Spleen (tissue), 11 donors: ENCODE results near the gene ZNF90. TPM values are rescaled to one million over a fixed set of nuclear protein-coding genes. Genes with fewer than 3 reads are reported as not detected.
"Not testable (repeated sequence)": the region's sequence is repeated elsewhere in the genome, so short reads cannot be mapped to it uniquely, and the experiment has no call there.

Experiments used
- DNase-seq: peaks from one replicate; pipeline ENCODE4 v3.0.0-alpha.2; 2020
- H3K27ac ChIP-seq, 8 donors: fragments of 200-600 bp; sonication (generic) in 7 of 8; 1 replicate in 4 of 8; 2 replicates in 4 of 8; pipeline versions ENCODE4 v1.5.0 to v1.8.0; 2016 to 2021; ENCODE audit warnings: inconsistent platforms in 4 of 8, mild to moderate bottlenecking in 4 of 8, moderate library complexity in 1 of 8
- H3K27me3 ChIP-seq, 7 donors: fragments of 200-600 bp; sonication (generic) in 6 of 7; replicated peaks in 1 of 7; 1 replicate in 4 of 7; 2 replicates in 3 of 7; pipeline versions ENCODE4 v1.5.0 to v1.8.0; 2016 to 2021; ENCODE audit warnings: inconsistent platforms in 3 of 7, mild to moderate bottlenecking in 1 of 7
- H3K36me3 ChIP-seq, 6 donors: fragments of 200-600 bp; sonication (generic) in 5 of 6; 1 replicate in 4 of 6; 2 replicates in 2 of 6; pipeline versions ENCODE4 v1.5.0 to v1.8.0; 2016 to 2021; ENCODE audit warnings: inconsistent platforms in 2 of 6
- H3K4me1 ChIP-seq, 6 donors: fragments of 200-600 bp; sonication (generic) in 5 of 6; 1 replicate in 3 of 6; 2 replicates in 3 of 6; pipeline versions ENCODE4 v1.5.0 to v1.8.0; 2016 to 2021; ENCODE audit warnings: inconsistent platforms in 3 of 6
- H3K4me3 ChIP-seq, 8 donors: fragments of 200-600 bp; sonication (generic) in 7 of 8; 1 replicate in 4 of 8; 2 replicates in 4 of 8; pipeline versions ENCODE4 v1.5.0 to v1.8.0; 2016 to 2021; ENCODE audit warnings: inconsistent platforms in 4 of 8, mild to moderate bottlenecking in 4 of 8, moderate library complexity in 2 of 8
- H3K9me3 ChIP-seq, 8 donors: fragments of 200-600 bp; sonication (generic) in 7 of 8; 1 replicate in 4 of 8; 2 replicates in 4 of 8; pipeline versions ENCODE4 v1.5.0 to v1.8.0; 2016 to 2021; ENCODE audit warnings: inconsistent platforms in 4 of 8
- CTCF ChIP-seq, 11 experiments: fragments of 200-600 bp in 7 of 11; fragments of 450-650 bp in 4 of 11; sonication (generic) in 4 of 11; IDR thresholded peaks in 8 of 11; conservative IDR thresholded peaks in 3 of 11; 1 replicate in 7 of 11; 2 replicates in 4 of 11; pipeline versions ENCODE4 v1.4.0 to v1.8.0; 2016 to 2021; ENCODE audit warnings: antibody characterized with exemption in 11 of 11, inconsistent platforms in 4 of 11, mild to moderate bottlenecking in 1 of 11
- POLR2A ChIP-seq, 3 donors: fragments of 450-650 bp; IDR thresholded peaks; one replicate each; pipeline ENCODE4 v1.5.1; 2017; ENCODE audit warnings: antibody characterized with exemption in 3 of 3, mild to moderate bottlenecking in 1 of 3
- POLR2AphosphoS5 ChIP-seq, 3 donors: sonication (generic); formaldehyde crosslinking; IDR thresholded peaks; one replicate each; pipeline ENCODE4 v1.5.1; 2017; ENCODE audit warnings: antibody characterized with exemption in 3 of 3
- WGBS, 5 donors: extraction: QIAGEN DNeasy Blood & Tissue Kit in 3 of 5; methylation state at CpG; one replicate each; pipeline versions ENCODE4 v1.1.5 to v1.1.7; 2013 to 2018; 5-methylcytosine and 5-hydroxymethylcytosine counted together
- intact Hi-C: fragments of 100-400 bp; cut with DNase I; formaldehyde crosslinking; loops from one replicate; pipeline ENCODE4 v1.15.0; 2023; ENCODE audit warnings: low total_unique reads
- polyA plus RNA-seq, 3 donors: library from polyadenylated mRNA; stranded (reverse); fragments of 200-250 nt; gene quantifications; one replicate each; pipeline ENCODE4 v1.2.1, GENCODE V29; 2013
- total RNA-seq, 7 donors: library from RNA; depleted of rRNA in 3 of 7; stranded (reverse); fragments of >200 nt in 3 of 7; fragmentation: NEBNext Ultra II Directional in 4 of 7; extraction: Animal tissue kit (Norgen Biotek cat#: 25700) in 4 of 7; gene quantifications; one replicate each; pipeline versions ENCODE4 v1.1.0 to v1.2.1, GENCODE V29; 2016 to 2021
- donor health status: healthy with polysubstance abuse.
- donor health status: DM: no; HTN: no; CAD: no; lungs with moderate emphysema.
- donor health status: DM: no; HTN: no; CAD: no.
- donor health status: Bipolar disorder and iron deficiency.
- donor health status: healthy.
- donor health status: DM: no; HTN: no; CAD: no.
- donor health status: DM: yes; HTN: yes; CAD: no.

The ZNF90 gene
- total and polyA plus RNA-seq, 10 donors: 2.7 to 12.3 (median 4.6) TPM

- peak overlapping the region; percentile 48 to 91 (median 62) for H3K4me3 ChIP-seq
- H3K4me1 ChIP-seq: peaks cover 0 to 13% (median 4%) of the 10 kb centered on the region in 6 donors
- TF ChIP-seq POLR2AphosphoS5 (IDR thresholded peaks at IDR 0.05) (peak; percentile 84 to 85 (median 85)), CTCF (IDR thresholded peaks at IDR 0.05 in 8 of 11, conservative IDR thresholded peaks at IDR 0.05 in 3 of 11) (peak in 2 of 11 experiments; percentile 11 to 22), POLR2A (IDR thresholded peaks at IDR 0.05) (no peak)
- peaks cover 0 to 18% (median 0%) of the 10 kb centered on the region in 8 donors for H3K9me3 ChIP-seq
- no peaks in the 10 kb centered on the region for H3K27me3 ChIP-seq
- peak overlapping the region; percentile 21 to 87 (median 74) for H3K27ac ChIP-seq
- H3K36me3 ChIP-seq: no peaks in the 10 kb centered on the region
- intact Hi-C loops: no loop called here
- DNase-seq: peak; percentile 92
- 0 to 1% (median 1%) methylated on average over 15 to 43 of the region's 43 CpGs for WGBS, 5 donors
Measured at GRCh38 chr19:20051841-20052768, 25.7 kb upstream of the ZNF90 start.

GRCh38 chr19:20058738-20059137 is 19.1 kb upstream of the ZNF90 start:
- H3K36me3 ChIP-seq, H3K9me3 ChIP-seq, intact Hi-C loops, H3K4me3 ChIP-seq, H3K27ac ChIP-seq, H3K4me1 ChIP-seq, DNase-seq, H3K27me3 ChIP-seq: not testable (repeated sequence)

GRCh38 chr19:20060282-20060681 is 17.5 kb upstream of the ZNF90 start:
- no peak for TF ChIP-seq POLR2A (IDR thresholded peaks at IDR 0.05)
- no peak for TF ChIP-seq POLR2AphosphoS5 (IDR thresholded peaks at IDR 0.05)
- TF ChIP-seq CTCF (IDR thresholded peaks at IDR 0.05 in 8 of 11, conservative IDR thresholded peaks at IDR 0.05 in 3 of 11): no peak
- intact Hi-C loops: no loop called here
- no peak overlapping the region for H3K27ac ChIP-seq
- no peaks in the 10 kb centered on the region for H3K27me3 ChIP-seq
- H3K9me3 ChIP-seq: peaks cover 0 to under 1% (median 0%) of the 10 kb centered on the region in 8 donors
- DNase-seq: no peak
- H3K36me3 ChIP-seq: no peaks in the 10 kb centered on the region
- H3K4me1 ChIP-seq: no peaks in the 10 kb centered on the region
- H3K4me3 ChIP-seq: no peak overlapping the region
- WGBS, 5 donors: 53 to 72% (median 67%) methylated on average over 1 of the region's 1 CpG

- DNase-seq: no peak
- H3K4me3 ChIP-seq: no peak overlapping the region
- TF ChIP-seq POLR2A (IDR thresholded peaks at IDR 0.05) (no peak), POLR2AphosphoS5 (IDR thresholded peaks at IDR 0.05) (no peak), CTCF (IDR thresholded peaks at IDR 0.05 in 8 of 11, conservative IDR thresholded peaks at IDR 0.05 in 3 of 11) (no peak)
- peaks cover 0 to 22% (median 8%) of the 10 kb centered on the region in 7 donors for H3K27me3 ChIP-seq
- intact Hi-C loops: no loop called here
- 53 to 72% (median 66%) methylated on average over 3 of the region's 3 CpGs for whole genome bisulfite sequencing, 5 donors
- no peaks in the 10 kb centered on the region for H3K4me1 ChIP-seq
- H3K36me3 ChIP-seq: no peaks in the 10 kb centered on the region
- peaks cover 0 to 30% (median 0%) of the 10 kb centered on the region in 8 donors for H3K9me3 ChIP-seq
- no peak overlapping the region for H3K27ac ChIP-seq
Measured at GRCh38 chr19:20066861-20067260, 10.9 kb upstream of the ZNF90 start.
